ENCODE measurements around the gene ACTL7A. TPM values are rescaled to one million over a fixed set of nuclear protein-coding genes. Genes with fewer than 3 reads are reported as not detected.

Gene ACTL7A
- total RNA-seq, 1 experiment from 2014 or later = not detected

- no peak for DNase-seq
Measured at GRCh38 chr9:108850293-108850897, 11.7 kb upstream of the ACTL7A start.

GRCh38 chr9:108851138-108851537, 10.9 kb upstream of the ACTL7A start:
- TF ChIP-seq, protein P1, sequence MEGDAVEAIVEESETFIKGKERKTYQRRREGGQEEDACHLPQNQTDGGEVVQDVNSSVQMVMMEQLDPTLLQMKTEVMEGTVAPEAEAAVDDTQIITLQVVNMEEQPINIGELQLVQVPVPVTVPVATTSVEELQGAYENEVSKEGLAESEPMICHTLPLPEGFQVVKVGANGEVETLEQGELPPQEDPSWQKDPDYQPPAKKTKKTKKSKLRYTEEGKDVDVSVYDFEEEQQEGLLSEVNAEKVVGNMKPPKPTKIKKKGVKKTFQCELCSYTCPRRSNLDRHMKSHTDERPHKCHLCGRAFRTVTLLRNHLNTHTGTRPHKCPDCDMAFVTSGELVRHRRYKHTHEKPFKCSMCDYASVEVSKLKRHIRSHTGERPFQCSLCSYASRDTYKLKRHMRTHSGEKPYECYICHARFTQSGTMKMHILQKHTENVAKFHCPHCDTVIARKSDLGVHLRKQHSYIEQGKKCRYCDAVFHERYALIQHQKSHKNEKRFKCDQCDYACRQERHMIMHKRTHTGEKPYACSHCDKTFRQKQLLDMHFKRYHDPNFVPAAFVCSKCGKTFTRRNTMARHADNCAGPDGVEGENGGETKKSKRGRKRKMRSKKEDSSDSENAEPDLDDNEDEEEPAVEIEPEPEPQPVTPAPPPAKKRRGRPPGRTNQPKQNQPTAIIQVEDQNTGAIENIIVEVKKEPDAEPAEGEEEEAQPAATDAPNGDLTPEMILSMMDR (IDR thresholded peaks at IDR 0.05; ENCODE audit: unreplicated experiment) = no peak
- Mint-ChIP-seq H3K27ac (ENCODE audit: unreplicated experiment) (no peak overlapping the region), H3K4me3 (ENCODE audit: low read depth, unreplicated experiment) (no peak overlapping the region), H3K27me3 (ENCODE audit: unreplicated experiment) (peaks cover 22% of the 10 kb centered on the region), H3K4me1 (ENCODE audit: low read depth, unreplicated experiment) (no peaks in the 10 kb centered on the region), H3K9me3 (ENCODE audit: low read depth, unreplicated experiment) (no peaks in the 10 kb centered on the region), H3K36me3 (ENCODE audit: insufficient read depth, unreplicated experiment) (no peaks in the 10 kb centered on the region)
- intact Hi-C loops (cut with micrococcal nuclease; ENCODE audit: unreplicated experiment) = no loop called here
- CTCF ChIA-PET = no interaction called here
- BruUV-seq (replicated peaks) = no TSS peak
- DNase-seq = no peak

More at GRCh38 chr9:108850293-108850897, 11.7 kb upstream of the ACTL7A start:
- Mint-ChIP-seq H3K4me3 (ENCODE audit: low read depth, unreplicated experiment) (no peak overlapping the region), H3K9me3 (ENCODE audit: low read depth, unreplicated experiment) (no peaks in the 10 kb centered on the region), H3K4me1 (ENCODE audit: low read depth, unreplicated experiment) (no peaks in the 10 kb centered on the region), H3K27ac (ENCODE audit: unreplicated experiment) (no peak overlapping the region), H3K27me3 (ENCODE audit: unreplicated experiment) (peaks cover 22% of the 10 kb centered on the region), H3K36me3 (ENCODE audit: insufficient read depth, unreplicated experiment) (no peaks in the 10 kb centered on the region)
- TF ChIP-seq, protein P1 (IDR thresholded peaks at IDR 0.05; ENCODE audit: unreplicated experiment) = no peak
- intact Hi-C loops (cut with micrococcal nuclease; ENCODE audit: unreplicated experiment) = no loop called here
- CTCF ChIA-PET = no interaction called here
- BruUV-seq (replicated peaks) = no TSS peak

DNA sequence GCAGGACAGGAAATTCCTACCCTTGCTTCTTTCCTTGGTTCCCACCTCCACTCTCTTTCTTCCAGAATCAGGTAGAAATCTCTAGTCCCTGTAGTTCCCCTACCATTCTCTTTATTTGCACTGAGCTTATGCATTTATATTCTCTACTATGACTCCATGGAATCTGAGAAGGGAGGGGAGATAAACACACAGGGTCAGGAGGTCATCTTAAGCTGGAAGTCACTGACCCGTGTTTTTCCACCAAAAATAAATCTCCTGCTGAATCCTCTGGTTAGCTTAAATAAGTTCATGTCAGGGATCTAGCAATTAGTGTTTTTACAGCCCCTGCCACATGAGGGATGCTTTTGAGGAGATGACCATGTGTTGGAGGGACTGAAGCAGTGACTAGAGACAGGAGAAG, 10.0 kb upstream of the ACTL7A start:
- TF ChIP-seq, protein P1 (IDR thresholded peaks at IDR 0.05; ENCODE audit: unreplicated experiment) = no peak
- DNase-seq = no peak
- CTCF ChIA-PET = no interaction called here
- H3K36me3 Mint-ChIP-seq (ENCODE audit: insufficient read depth, unreplicated experiment) = no peaks in the 10 kb centered on the region
- intact Hi-C loops (cut with micrococcal nuclease; ENCODE audit: unreplicated experiment) = no loop called here
- no peak overlapping the region for H3K4me3 Mint-ChIP-seq (ENCODE audit: low read depth, unreplicated experiment)
- H3K27ac Mint-ChIP-seq (ENCODE audit: unreplicated experiment) = no peak overlapping the region
- H3K4me1 Mint-ChIP-seq (ENCODE audit: low read depth, unreplicated experiment) = no peaks in the 10 kb centered on the region
- peaks cover 22% of the 10 kb centered on the region for H3K27me3 Mint-ChIP-seq (ENCODE audit: unreplicated experiment)
- H3K9me3 Mint-ChIP-seq (ENCODE audit: low read depth, unreplicated experiment) = no peaks in the 10 kb centered on the region
- BruUV-seq (replicated peaks) = no TSS peak

GRCh38 chr9:108854094-108854493, 8.0 kb upstream of the ACTL7A start:
- no peak for DNase-seq
- no TSS peak for BruUV-seq (replicated peaks)
- Mint-ChIP-seq H3K27me3 (ENCODE audit: unreplicated experiment) (peaks cover 22% of the 10 kb centered on the region), H3K9me3 (ENCODE audit: low read depth, unreplicated experiment) (no peaks in the 10 kb centered on the region), H3K4me1 (ENCODE audit: low read depth, unreplicated experiment) (no peaks in the 10 kb centered on the region), H3K27ac (ENCODE audit: unreplicated experiment) (no peak overlapping the region), H3K4me3 (ENCODE audit: low read depth, unreplicated experiment) (no peak overlapping the region), H3K36me3 (ENCODE audit: insufficient read depth, unreplicated experiment) (no peaks in the 10 kb centered on the region)
- intact Hi-C loops (cut with micrococcal nuclease; ENCODE audit: unreplicated experiment) = no loop called here
- CTCF ChIA-PET = no interaction called here
- TF ChIP-seq, protein P1 (IDR thresholded peaks at IDR 0.05; ENCODE audit: unreplicated experiment) = no peak

Measured in Calu3 (cell line).